Esophagus muscularis mucosa (tissue), 3 donors: Measurements from ENCODE around the gene ZNF700.

Experiments used
- CTCF ChIP-seq, 3 experiments: fragments of 200-600 bp in 2 of 3; fragments of 450-650 bp in 1 of 3; sonication (generic) in 2 of 3; IDR thresholded peaks; one replicate each; pipeline ENCODE4 v1.5.1; 2017 to 2019; ENCODE audit warnings: antibody characterized with exemption in 3 of 3, mild to moderate bottlenecking in 2 of 3, moderate library complexity in 1 of 3
- EP300 ChIP-seq: sonication (generic); formaldehyde crosslinking; IDR thresholded peaks from one replicate; pipeline ENCODE4 v1.6.1; 2017; ENCODE audit warnings: antibody characterized with exemption

- no peak for TF ChIP-seq CTCF (IDR thresholded peaks at IDR 0.05)
- peak; percentile 24 for TF ChIP-seq EP300
These were observed at the start of gene ZNF700 for GRCh38 chr19:11924886-11925650.
